ENCODE results near the gene GZF1. TPM values are rescaled to one million over a fixed set of nuclear protein-coding genes. Genes with fewer than 3 reads are reported as not detected.

The GZF1 gene
- total and polyA plus RNA-seq, 4 donors: 1.6 to 11.0 (median 5.1) TPM

- Histone ChIP-seq H3K27ac (ENCODE audit: low read depth in 1 of 2, low read length in 2 of 2) (peak overlapping the region; percentile 97), H3K9ac (ENCODE audit: low read depth in 1 of 2, low read length in 2 of 2) (peak overlapping the region; percentile 84 to 91), H3K36me3 (ENCODE audit: control insufficient read depth in 4 of 4, insufficient read depth in 3 of 4, low read depth in 1 of 4, low read length in 3 of 4) (peaks cover 0 to 9% (median 1%) of the 10 kb centered on the region in 4 donors), H3K4me1 (ENCODE audit: control insufficient read depth in 4 of 4, insufficient read depth in 4 of 4, low read length in 3 of 4) (peaks cover 7 to 42% (median 30%) of the 10 kb centered on the region in 4 donors), H3K4me3 (ENCODE audit: low read depth in 1 of 3, low read length in 3 of 3) (peak overlapping the region; percentile 45 to 70 (median 54)), H3K27me3 (ENCODE audit: control insufficient read depth in 4 of 4, insufficient read depth in 4 of 4, low read length in 3 of 4) (no peaks in the 10 kb centered on the region), H3K9me3 (ENCODE audit: control insufficient read depth in 4 of 4, low read length in 3 of 4) (no peaks in the 10 kb centered on the region)
- TF ChIP-seq TAF1 (conservative IDR thresholded peaks at IDR 0.05): no peak
- TF ChIP-seq MAX (IDR thresholded peaks at IDR 0.05): no peak
- TF ChIP-seq ATF3 (IDR thresholded peaks at IDR 0.05): no peak
- no peak for TF ChIP-seq FOXA2 (IDR thresholded peaks at IDR 0.05)
- no peak for TF ChIP-seq HNF4G (IDR thresholded peaks at IDR 0.05)
- no peak for TF ChIP-seq NR2F2 (IDR thresholded peaks at IDR 0.05)
- peak; percentile 19 to 67 for TF ChIP-seq HNF4A (conservative IDR thresholded peaks at IDR 0.05)
- no peak for TF ChIP-seq EGR1 (IDR thresholded peaks at IDR 0.05; ENCODE audit: low read depth in 2 of 2)
- TF ChIP-seq FOXA1 (IDR thresholded peaks at IDR 0.05): no peak
- WGBS: 3% methylated on average over 8 of the region's 8 CpGs
- DNase-seq (ENCODE audit: low spot score): no peak
These were observed 885 bp upstream of the GZF1 start for GRCh38 chr20:23361119-23361475.

- no peaks in the 10 kb centered on the region for H3K9me3 ChIP-seq (ENCODE audit: control insufficient read depth in 4 of 4, low read length in 3 of 4)
- WGBS: 5% methylated on average over 50 of the region's 50 CpGs
- TF ChIP-seq RXRA (IDR thresholded peaks at IDR 0.05): no peak
- no peak for TF ChIP-seq REST (IDR thresholded peaks at IDR 0.05)
- TF ChIP-seq HNF4G (IDR thresholded peaks at IDR 0.05): no peak
- TF ChIP-seq MAX (IDR thresholded peaks at IDR 0.05): no peak
- no peak for TF ChIP-seq CTCF (IDR thresholded peaks at IDR 0.05; ENCODE audit: low read depth, low read length, missing input control)
- no peak for TF ChIP-seq RAD21 (IDR thresholded peaks at IDR 0.05)
- no peak for TF ChIP-seq EGR1 (IDR thresholded peaks at IDR 0.05; ENCODE audit: low read depth in 2 of 2)
- no peak for TF ChIP-seq ZBTB33 (IDR thresholded peaks at IDR 0.05)
- no peak for TF ChIP-seq YY1 (IDR thresholded peaks at IDR 0.05)
- TF ChIP-seq HNF4A (conservative IDR thresholded peaks at IDR 0.05): no peak
- no peak for TF ChIP-seq FOXA1 (IDR thresholded peaks at IDR 0.05)
- no peak for TF ChIP-seq SP1 (IDR thresholded peaks at IDR 0.05)
- TF ChIP-seq ATF3 (IDR thresholded peaks at IDR 0.05): no peak
- TF ChIP-seq JUND (IDR thresholded peaks at IDR 0.05): no peak
- TF ChIP-seq GABPA (IDR thresholded peaks at IDR 0.05 in 1 of 2, conservative IDR thresholded peaks at IDR 0.05 in 1 of 2): no peak
- no peak for TF ChIP-seq FOXA2 (IDR thresholded peaks at IDR 0.05)
- TF ChIP-seq TAF1 (conservative IDR thresholded peaks at IDR 0.05): no peak
- DNase-seq (ENCODE audit: low spot score): peak; percentile 54
- H3K36me3 ChIP-seq (ENCODE audit: control insufficient read depth in 4 of 4, insufficient read depth in 3 of 4, low read depth in 1 of 4, low read length in 3 of 4): peaks cover 0 to 9% (median 1%) of the 10 kb centered on the region in 4 donors
- H3K27me3 ChIP-seq (ENCODE audit: control insufficient read depth in 4 of 4, insufficient read depth in 4 of 4, low read length in 3 of 4): no peaks in the 10 kb centered on the region
- H3K4me3 ChIP-seq (ENCODE audit: low read depth in 1 of 3, low read length in 3 of 3): peak overlapping the region; percentile 73 to 87 (median 78)
- H3K27ac ChIP-seq (ENCODE audit: low read depth in 1 of 2, low read length in 2 of 2): peak overlapping the region; percentile 94
- H3K4me1 ChIP-seq (ENCODE audit: control insufficient read depth in 4 of 4, insufficient read depth in 4 of 4, low read length in 3 of 4): peaks cover 7 to 48% (median 33%) of the 10 kb centered on the region in 4 donors
- H3K9ac ChIP-seq (ENCODE audit: low read depth in 1 of 2, low read length in 2 of 2): peak overlapping the region; percentile 36 to 79
These were observed 642 bp downstream of the GZF1 start for GRCh38 chr20:23362392-23363256.

Data from liver (tissue), 9 donors.